ENCODE data around the gene UCP2. TPM values are rescaled to one million over a fixed set of nuclear protein-coding genes. Genes with fewer than 3 reads are reported as not detected.

The UCP2 gene, protein sequence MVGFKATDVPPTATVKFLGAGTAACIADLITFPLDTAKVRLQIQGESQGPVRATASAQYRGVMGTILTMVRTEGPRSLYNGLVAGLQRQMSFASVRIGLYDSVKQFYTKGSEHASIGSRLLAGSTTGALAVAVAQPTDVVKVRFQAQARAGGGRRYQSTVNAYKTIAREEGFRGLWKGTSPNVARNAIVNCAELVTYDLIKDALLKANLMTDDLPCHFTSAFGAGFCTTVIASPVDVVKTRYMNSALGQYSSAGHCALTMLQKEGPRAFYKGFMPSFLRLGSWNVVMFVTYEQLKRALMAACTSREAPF
- under 0.01 and 4.2 TPM in 2 replicates for total RNA-seq

DNA sequence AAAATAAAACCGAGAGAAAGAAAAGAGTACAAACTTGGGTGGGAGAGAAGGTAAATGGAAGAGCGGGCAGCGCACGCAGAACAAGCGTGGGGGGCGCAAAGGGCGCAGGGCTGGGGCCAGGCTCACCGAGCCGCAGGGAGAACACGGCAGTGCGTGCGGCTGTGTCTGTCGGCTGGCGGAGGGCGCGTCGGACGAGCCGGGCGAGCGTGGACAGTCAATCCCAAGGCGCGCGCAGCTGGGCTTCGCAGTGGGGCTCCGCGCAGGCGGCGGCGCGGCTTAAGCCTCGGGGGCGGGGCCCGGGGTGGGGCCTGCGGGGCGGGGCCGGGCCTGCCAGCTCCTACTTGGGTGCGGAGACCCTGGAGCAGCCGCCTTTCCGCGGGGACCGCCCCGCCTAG is at the start of gene UCP2:
Gene UCP2 (minus strand): TSS at position 249 of the 395 bp plus-strand sequence. CDS start 4,465 bp downstream, outside the sequence.

DNA sequence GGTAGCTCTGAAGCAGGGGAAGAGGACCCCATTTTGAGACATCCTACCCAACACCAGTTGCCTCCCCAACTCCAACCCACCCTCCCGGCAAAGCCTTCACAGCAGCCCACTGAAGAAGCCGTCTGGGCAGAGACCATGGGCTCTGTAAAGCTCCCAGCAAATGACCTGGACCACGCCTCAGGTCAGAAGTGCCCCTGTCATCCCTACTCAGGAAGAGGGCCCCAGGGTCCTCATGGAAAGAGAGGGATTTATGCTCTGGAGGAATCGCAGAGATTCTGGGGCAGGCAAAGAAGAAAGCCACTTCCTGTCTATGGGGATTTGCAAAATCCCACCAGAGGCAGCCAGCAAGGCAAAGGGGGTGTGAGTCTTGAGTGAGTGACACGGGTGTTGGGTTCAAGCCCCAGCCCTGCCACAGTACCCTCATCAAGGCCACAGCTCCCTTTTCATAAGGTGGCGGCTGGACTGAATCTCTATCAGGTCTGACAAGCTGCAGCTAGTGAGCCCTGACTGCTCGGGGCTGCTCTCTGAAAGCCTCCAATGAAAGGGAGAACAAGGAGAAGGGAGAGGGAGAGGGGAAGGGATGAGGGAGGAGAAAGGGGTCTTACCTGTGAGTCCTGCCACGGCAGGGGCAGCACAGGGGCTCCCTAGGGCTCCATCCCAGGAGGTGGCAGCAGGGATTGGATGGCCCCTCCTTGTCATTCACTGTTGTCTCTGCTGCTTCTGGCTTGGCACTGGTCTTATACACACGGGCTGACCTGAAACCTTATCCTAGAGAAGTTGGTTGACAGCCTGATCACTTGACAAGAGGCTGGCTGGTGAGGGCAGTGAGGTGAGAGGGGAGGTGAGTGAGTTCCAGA is 26.0 kb upstream of the UCP2 start, which contains the start of gene UCP3:
Gene UCP3 (minus strand): TSS at position 713 of the 857 bp plus-strand sequence. CDS start 2,043 bp downstream, outside the sequence.

DNA sequence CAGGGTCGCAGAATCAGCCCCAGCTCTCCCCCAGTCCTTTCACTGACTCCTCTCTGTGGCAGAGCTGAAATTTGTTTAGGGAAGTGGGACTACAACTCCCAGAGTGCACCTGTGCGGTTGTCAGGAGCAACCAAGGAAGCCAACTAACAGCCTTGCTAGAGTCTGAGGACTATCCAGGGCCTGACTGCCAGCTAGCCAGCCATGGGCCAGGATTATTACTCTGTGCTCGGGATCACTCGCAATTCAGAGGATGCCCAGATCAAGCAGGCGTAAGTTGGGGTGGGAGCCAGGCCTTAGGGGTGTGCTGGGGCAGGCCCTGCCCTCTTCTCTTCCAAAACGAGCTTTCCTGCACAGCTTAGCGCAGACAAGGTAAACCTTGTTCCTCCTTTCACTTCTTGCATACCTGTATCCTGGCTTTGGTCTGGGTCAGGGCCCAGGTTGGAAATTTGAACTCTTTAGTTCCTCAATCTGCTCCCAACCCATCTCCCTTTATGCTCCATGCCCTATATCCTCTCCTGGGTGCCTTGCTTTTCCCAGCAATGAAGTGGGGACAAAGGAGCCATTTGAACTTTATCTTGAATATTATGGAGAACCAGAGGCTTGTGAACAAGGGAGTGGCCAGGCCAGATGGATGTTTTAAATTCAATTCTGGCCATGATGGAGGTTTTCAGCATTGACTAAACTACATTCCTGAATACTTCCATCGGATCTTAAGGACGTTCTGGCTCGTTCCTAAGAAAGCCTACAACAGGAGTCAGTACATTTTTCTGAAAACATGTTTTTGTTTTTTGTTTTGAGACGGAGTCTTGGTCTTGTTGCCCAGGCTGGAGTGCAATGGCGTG is 31.6 kb downstream of the UCP2 start, which contains the start of gene DNAJB13:
Gene DNAJB13 (plus strand): TSS at position 158 of the 842 bp plus-strand sequence. CDS start 44 bp downstream, at position 202.

Other genes starting within 250 kb of the UCP2 start
- gene RAB6A, start 221.8 kb downstream of the UCP2 start, total RNA-seq, result 125 and 179 TPM in 2 replicates
- gene MRPL48, start 195.0 kb downstream of the UCP2 start, total RNA-seq, result 23.8 and 24.0 TPM in 2 replicates
- 72.1 and 73.5 TPM in 2 replicates for gene COA4, start 106.0 kb downstream of the UCP2 start, total RNA-seq
- gene PAAF1, start 105.8 kb downstream of the UCP2 start, total RNA-seq, result 5.9 and 7.9 TPM in 2 replicates
- not detected in 2 replicates for gene DNAJB13, start 31.8 kb downstream of the UCP2 start, total RNA-seq
- gene UCP3, start 26.2 kb upstream of the UCP2 start, total RNA-seq, result 0.33 and 0.67 TPM in 2 replicates
- 18.4 and 22.9 TPM in 2 replicates for gene C2CD3, start 188.2 kb upstream of the UCP2 start, total RNA-seq
- 19.3 and 26.5 TPM in 2 replicates for gene PPME1, start 188.4 kb upstream of the UCP2 start, total RNA-seq